Limb (tissue), 2 donors: ENCODE data around the gene TNNT2.

Experiments
- DNase-seq, 2 donors: peaks; one replicate each; pipeline ENCODE4 v3.0.0-alpha.2; 2016; ENCODE audit errors: extremely low spot score in 2 of 2

TNNT2 gene

GRCh38 chr1:201356701-201357100 is 20.8 kb downstream of the TNNT2 start:
- no peak for DNase-seq

DNA sequence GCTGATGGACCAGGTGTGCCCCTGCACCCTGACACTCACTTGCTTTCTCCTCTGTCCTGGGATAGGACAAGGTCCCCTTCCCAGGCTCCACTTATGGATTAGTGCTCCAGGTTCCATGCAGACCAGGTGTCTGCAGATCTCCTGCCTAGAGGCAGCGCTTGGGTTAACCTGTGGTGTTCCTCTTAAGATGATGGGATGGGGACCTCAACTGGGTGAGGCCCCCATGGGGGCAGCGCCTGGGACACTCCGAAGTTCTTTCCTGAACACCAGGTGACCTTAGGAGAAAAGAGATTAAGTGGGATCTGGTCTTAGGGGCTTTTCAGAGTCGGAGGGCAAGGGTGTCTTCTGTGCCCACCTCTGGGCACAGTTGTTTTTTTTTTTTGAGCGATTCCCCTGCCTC is 21.2 kb downstream of the TNNT2 start:
- DNase-seq, result no peak

GRCh38 chr1:201355471-201355870 is 22.0 kb downstream of the TNNT2 start:
- no peak for DNase-seq

GRCh38 chr1:201354901-201355295 is 22.6 kb downstream of the TNNT2 start:
- no peak for DNase-seq

DNA sequence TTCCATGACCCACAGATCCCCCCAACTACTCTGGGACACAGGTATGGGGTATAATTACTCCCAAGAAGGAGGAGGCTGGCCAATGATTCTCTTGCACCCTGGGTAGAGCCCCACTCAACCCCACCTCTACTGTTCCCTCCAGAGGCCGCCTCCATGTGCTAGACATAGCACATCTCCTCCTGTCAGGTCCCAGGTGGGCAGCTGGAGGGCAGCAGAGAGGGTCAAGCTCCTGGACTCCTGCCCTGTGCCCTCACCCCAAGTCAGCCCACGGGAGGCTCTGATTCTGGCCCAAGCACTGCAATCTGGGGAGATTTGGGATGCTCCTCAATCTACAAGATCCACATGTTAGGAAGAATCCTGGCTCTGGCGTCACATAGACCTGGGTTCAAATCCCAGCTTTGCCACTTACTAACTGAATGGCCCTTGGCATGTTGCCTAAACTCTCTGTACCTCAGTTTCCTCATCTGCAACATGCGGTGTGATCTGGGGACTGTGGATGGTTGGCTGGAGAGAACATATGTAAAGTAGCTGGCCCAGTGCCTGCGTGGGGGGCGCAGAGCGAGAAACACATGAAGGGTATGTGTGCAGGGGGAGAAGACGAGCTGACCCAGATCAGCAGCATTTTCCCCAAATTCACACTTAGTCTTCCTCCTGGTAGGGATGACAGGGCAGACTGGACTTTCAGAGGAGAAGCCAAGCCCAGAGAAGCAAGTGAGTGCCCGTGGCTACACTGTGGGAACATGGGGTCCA is 23.2 kb downstream of the TNNT2 start:
- DNase-seq, result no peak

GRCh38 chr1:201353186-201353940 is 24.1 kb downstream of the TNNT2 start:
- no peak for DNase-seq

GRCh38 chr1:201351617-201352016 is 25.9 kb downstream of the TNNT2 start:
- DNase-seq, result no peak

- DNase-seq, result no peak
Measured at GRCh38 chr1:201350884-201351283, 26.6 kb downstream of the TNNT2 start.

DNA sequence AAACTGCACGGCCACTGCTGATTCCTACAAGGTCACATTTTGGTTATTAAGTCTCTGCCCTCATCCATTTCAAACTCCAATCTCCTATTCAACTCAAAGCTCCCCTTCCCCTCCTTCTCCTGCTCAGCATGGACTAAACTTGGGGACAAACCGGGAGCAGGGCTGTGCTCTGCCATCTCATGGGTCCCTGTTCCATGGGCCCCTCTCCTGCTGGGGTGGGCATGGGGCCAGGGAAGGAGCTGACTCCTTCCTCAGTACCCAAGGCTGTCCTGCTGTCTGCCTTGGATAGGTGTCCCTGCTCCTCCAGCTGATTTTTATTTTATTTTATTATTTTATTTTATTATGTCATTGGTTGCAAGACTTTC is 27.1 kb downstream of the TNNT2 start:
- DNase-seq, result no peak

GRCh38 chr1:201349092-201349491 is 28.4 kb downstream of the TNNT2 start:
- DNase-seq, result no peak

DNA sequence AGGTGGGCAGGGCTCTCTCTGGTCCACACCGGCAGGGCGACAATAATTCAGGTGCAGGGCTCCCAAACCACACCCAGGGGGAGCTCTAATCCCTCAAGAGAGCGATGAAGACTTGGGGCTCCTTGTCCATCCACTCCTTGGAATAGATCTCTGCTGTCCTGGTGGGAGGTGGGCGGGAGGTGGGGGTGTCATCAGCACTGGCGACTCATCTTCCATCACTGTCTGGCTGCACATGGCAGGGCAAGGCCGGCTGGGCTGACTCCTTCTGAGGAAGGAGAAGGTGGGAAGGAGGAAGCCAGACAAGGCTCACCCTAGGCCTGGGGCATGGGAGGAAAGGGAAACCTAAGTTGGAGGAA is 29.3 kb downstream of the TNNT2 start:
- peak in 1 of 2 donors; percentile 49 for DNase-seq

GRCh38 chr1:201347498-201348210 is 29.8 kb downstream of the TNNT2 start:
- no peak for DNase-seq

DNA sequence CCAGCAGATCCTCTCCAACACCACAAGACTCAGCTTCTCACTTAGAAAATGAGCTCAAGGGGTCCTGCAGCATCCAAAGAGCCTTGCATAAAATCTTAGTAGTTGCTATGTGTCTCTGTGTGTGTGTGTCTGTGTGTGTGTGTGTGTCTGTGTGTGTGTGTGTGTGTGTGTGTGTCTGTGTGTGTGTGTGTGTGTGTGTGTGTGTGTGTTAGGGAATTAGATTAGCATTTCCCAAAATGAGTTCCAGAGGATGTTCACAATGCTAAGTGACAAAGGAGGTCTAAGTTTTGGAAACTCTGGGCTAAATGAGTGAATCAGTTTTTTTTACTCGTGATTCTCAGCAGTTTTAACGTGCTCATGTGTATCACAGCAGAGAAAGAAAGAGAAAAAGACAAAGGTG is 30.5 kb downstream of the TNNT2 start:
- no peak for DNase-seq

DNA sequence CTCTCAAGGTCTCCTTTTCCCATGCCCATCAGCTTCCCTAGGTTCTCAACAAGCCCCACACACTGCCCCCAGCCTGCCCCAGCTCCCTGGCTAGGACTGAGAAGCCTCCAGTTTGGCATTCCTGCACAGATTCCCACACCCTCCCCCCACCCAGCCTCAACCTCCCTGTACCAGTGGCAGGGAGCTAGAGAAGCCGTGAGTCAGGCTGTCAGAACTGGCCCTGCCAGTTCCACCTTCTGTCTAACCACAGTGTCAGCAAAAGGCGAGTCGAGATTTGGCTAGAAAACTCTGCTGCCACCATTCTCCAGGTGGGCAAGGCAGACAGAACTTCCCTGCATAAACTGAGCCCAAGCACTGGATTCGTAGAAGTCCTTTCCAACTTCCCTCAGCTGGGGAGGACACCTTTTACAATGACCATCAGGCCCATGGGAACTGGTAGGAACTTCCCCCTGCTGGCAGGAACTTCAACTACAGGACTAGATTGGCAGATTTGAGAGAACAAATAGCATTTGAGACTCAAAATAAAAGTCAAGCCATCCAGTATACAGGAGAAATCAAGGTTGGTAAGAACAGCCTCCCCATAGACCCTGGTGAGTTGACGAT is 31.0 kb downstream of the TNNT2 start:
- DNase-seq, result no peak

GRCh38 chr1:201345081-201345355 is 32.5 kb downstream of the TNNT2 start:
- DNase-seq, result no peak

DNA sequence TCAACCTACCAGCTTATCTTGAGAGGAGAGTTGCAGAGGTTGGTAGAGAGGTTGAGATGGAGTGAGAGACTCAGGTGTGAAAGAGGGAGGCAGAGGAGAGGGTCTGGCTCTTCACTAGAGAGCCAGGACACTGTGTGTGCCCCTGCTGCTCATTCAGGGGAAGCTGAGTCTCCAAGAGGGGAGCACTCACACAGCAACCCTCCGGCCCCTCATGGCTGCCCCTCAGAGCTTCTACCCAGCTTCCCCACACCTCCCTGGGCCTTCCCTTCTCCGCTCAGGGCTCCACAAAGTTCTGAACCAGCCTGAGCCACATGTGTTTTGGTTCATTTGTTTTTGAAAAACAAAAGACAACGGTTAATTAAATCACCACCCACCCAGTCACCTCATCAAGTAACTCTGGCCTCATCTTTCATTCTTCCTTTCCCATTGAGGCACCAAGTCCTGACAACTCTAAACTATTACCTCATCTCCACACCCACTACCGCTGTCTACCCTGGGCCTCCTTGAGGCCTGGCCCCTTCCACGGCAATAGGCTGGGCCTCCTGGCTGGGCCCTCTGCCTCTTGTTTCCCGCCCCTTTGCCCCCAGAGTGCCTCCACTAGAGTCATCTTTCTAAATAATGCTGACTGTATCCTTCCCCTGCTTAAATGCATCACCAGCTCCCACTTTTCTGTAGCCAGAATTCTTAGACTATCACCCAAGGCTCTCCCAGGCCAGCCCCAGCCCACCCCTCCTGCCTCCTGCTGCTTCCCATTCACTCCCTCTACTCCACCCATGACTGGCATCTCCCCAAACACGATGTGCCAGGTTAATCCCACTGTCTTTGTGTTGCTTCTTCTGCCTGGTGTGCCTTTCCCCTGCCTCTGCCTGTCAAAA is 33.0 kb downstream of the TNNT2 start:
- DNase-seq, result no peak

GRCh38 chr1:201341377-201341776 is 36.1 kb downstream of the TNNT2 start:
- no peak for DNase-seq

GRCh38 chr1:201336711-201337450 is 40.6 kb downstream of the TNNT2 start:
- no peak for DNase-seq

GRCh38 chr1:201335901-201336300 is 41.6 kb downstream of the TNNT2 start:
- no peak for DNase-seq

DNA sequence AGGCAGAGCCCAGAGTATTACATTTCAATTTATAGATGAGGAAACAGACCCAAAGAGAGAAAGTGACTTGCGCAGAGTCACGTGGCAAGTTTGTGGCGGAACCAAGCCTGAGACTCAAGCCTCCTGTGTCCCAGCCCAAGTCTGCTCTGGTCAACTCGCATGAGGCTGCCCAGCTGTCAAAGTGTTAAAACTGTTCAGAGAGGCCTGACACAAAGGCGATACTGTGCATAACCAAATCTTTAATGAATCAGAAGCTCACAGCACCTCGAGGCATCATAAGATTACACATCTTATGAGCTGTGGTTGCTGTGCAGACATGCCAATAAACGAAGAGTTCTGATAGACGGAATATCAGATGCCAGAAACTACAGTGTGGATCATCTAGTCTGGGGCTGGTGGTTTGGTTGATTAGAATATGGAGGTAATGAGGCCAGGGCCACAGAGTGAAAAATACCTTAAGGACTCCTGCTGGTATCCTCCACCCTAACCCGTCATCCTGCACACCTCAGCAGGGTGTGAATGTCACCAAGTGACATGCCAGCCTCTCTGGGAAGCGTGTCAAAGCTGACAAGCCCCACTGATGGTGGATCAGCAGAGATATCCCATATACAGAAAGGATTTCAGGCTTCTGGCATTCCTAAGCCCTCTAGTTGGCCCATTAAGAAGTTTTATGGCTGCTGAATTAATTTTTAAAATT is 42.2 kb downstream of the TNNT2 start:
- no peak for DNase-seq
